ENCODE data around the gene ASB8.

The ASB8 gene

DNA sequence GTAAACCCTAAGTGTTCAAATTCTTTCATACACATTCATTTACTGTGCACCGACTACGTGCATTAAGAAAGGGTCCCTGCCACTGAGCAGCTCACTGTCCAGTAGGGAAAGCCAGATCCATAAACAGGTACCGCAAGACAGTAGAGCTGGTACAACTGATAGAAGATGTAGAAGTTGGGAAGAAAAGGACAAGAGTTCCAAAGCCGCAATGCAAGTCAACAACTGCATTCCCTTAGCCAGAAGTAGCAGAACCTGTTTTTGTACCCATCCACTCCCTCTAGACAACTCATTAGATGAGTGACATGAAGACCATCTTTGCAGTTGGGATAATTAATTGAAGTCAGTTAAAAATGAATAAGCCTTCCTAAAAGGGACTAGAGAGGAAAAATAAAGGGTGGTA is 52.8 kb downstream of the ASB8 start:
- peak overlapping the region; percentile 96 to 99 for H3K4me3 ChIP-seq
- intact Hi-C loops (cut with DNase I; ENCODE audit: low total_unique reads) = no loop called here
- H3K27ac ChIP-seq = peak overlapping the region; percentile 87 to 94
- TF ChIP-seq, protein P1, sequence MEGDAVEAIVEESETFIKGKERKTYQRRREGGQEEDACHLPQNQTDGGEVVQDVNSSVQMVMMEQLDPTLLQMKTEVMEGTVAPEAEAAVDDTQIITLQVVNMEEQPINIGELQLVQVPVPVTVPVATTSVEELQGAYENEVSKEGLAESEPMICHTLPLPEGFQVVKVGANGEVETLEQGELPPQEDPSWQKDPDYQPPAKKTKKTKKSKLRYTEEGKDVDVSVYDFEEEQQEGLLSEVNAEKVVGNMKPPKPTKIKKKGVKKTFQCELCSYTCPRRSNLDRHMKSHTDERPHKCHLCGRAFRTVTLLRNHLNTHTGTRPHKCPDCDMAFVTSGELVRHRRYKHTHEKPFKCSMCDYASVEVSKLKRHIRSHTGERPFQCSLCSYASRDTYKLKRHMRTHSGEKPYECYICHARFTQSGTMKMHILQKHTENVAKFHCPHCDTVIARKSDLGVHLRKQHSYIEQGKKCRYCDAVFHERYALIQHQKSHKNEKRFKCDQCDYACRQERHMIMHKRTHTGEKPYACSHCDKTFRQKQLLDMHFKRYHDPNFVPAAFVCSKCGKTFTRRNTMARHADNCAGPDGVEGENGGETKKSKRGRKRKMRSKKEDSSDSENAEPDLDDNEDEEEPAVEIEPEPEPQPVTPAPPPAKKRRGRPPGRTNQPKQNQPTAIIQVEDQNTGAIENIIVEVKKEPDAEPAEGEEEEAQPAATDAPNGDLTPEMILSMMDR (IDR thresholded peaks at IDR 0.05) = no peak
- no peaks in the 10 kb centered on the region for H3K9me3 ChIP-seq
- H3K27me3 ChIP-seq = no peaks in the 10 kb centered on the region
- no peak for DNase-seq
- H3K36me3 ChIP-seq = no peaks in the 10 kb centered on the region
- peaks cover 0 to 22% (median 17%) of the 10 kb centered on the region in 4 donors for H3K4me1 ChIP-seq

Measured in tibial artery (tissue), 4 donors.